Measurements from ENCODE around the gene LIN28A. TPM values are rescaled to one million over a fixed set of nuclear protein-coding genes. Genes with fewer than 3 reads are reported as not detected.
"Not testable (repeated sequence)": the region's sequence is repeated elsewhere in the genome, so short reads cannot be mapped to it uniquely, and the experiment has no call there.

LIN28A gene
- total RNA-seq, 1 donor from 2014 or later, result not detected

GRCh38 chr1:26378879-26379251, 31.8 kb upstream of the LIN28A start:
- no peak for DNase-seq (ENCODE audit: missing footprints)
- intact Hi-C loops (cut with DNase I), result no loop called here
- no peak for ATAC-seq

GRCh38 chr1:26384076-26384475, 26.5 kb upstream of the LIN28A start:
- ATAC-seq, result no peak
- no peak for DNase-seq (ENCODE audit: missing footprints)
- intact Hi-C loops (cut with DNase I), result no loop called here

GRCh38 chr1:26385063-26385462, 25.6 kb upstream of the LIN28A start:
- intact Hi-C loops (cut with DNase I); ATAC-seq; DNase-seq (ENCODE audit: missing footprints): not testable (repeated sequence)

GRCh38 chr1:26387447-26387846, 23.2 kb upstream of the LIN28A start:
- intact Hi-C loops (cut with DNase I), result no loop called here
- no peak for ATAC-seq
- no peak for DNase-seq (ENCODE audit: missing footprints)

DNA sequence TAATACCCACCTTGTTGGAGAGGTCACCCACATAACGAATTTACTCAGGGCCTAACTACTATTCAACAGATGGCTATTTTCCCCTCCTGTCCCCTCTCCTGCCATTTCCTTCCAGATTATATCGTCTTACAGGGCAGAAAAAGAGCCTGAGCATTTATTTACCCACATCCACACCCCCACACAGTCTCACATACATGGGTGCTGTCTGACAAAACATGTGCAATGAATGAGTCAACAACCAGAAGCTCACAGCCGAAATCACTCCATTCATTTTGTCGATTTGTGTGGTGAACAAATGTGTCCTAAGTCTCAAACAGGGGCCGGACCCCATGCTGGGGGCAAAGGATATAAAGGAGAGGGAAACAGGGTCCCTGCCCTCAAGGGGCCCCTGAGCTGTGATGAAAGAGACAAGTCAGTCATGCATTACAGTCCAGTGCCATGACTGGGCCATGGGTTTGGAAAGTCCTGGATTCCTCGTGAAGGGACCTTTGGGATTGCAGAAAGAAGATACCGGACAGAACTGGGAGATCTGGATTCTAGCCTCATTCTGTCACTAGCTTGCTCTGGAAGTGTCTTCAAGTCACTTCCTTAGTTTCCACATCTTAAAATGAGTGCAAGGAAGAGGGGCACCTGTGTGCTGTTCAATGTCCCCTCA, 21.7 kb upstream of the LIN28A start:
- DNase-seq (ENCODE audit: missing footprints) (no peak), ATAC-seq (no peak)
- intact Hi-C loops (cut with DNase I), result no loop called here

DNA sequence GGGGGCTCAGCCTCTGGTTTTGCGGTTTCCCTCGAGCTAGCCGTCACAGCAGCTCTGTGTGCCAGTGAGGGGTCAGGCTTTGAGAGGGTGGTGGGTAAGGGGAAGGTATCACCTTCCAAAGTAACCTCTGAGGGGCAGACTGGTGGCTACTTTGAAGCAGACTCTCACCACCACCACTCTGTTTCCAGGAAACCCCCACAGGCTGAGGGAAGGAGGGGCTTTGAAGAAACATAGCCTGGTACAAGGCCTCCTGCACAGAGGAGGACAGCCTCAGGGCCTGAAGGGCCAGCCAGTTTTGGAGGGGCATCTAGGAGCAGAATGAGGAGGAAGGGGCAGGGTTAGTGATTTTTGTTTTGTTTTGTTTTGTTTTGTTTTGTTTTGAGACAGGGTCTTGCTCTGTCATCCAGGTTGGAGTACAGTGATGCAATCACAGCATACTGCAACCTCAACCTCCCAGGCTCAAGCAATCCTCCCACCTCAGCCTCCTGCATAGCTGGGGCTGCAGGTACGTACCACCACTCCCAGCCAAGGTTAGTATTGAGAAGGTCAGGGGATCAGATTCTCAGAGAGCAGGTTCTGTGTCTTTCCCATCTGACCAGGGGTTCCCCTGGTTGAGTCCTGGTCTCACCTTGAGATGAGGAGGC, 20.9 kb upstream of the LIN28A start:
- ATAC-seq, result no peak
- intact Hi-C loops (cut with DNase I), result no loop called here
- no peak for DNase-seq (ENCODE audit: missing footprints)

- no peak for ATAC-seq
- intact Hi-C loops (cut with DNase I), result no loop called here
Measured at GRCh38 chr1:26391450-26391849, 19.2 kb upstream of the LIN28A start.

DNA sequence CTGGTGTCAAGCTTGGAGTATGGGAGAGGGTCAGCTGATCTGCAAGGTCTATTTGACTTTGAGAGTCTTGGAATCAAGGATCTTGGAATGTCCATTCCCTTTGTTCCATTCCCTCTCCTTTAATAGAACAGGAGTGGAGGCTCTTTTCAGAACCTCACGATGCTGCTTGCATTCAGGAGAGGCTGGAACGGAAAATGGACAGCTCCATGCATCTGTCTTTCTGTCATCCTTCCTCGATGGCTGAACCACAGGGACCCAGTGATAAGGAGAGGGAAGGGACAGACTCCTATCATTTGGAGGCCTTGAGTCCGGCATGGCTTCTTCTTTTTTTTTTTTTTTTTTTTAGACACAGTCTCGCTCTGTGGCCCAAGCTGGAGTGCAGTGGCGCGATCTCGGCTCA, 14.9 kb upstream of the LIN28A start:
- DNase-seq (ENCODE audit: missing footprints) (no peak), ATAC-seq (no peak)
- intact Hi-C loops (cut with DNase I), result no loop called here

More at GRCh38 chr1:26391450-26391849, 19.2 kb upstream of the LIN28A start:
- no peak for DNase-seq (ENCODE audit: missing footprints)

- DNase-seq (ENCODE audit: missing footprints) (no peak), ATAC-seq (no peak)
- intact Hi-C loops (cut with DNase I), result no loop called here
Measured at GRCh38 chr1:26399034-26399433, 11.6 kb upstream of the LIN28A start.

GRCh38 chr1:26401891-26402290, 8.7 kb upstream of the LIN28A start:
- DNase-seq (ENCODE audit: missing footprints) (no peak), ATAC-seq (no peak)
- intact Hi-C loops (cut with DNase I), result no loop called here

- DNase-seq (ENCODE audit: missing footprints), result no peak
- intact Hi-C loops (cut with DNase I), result no loop called here
Measured at GRCh38 chr1:26403656-26404055, 7.0 kb upstream of the LIN28A start.

DNA sequence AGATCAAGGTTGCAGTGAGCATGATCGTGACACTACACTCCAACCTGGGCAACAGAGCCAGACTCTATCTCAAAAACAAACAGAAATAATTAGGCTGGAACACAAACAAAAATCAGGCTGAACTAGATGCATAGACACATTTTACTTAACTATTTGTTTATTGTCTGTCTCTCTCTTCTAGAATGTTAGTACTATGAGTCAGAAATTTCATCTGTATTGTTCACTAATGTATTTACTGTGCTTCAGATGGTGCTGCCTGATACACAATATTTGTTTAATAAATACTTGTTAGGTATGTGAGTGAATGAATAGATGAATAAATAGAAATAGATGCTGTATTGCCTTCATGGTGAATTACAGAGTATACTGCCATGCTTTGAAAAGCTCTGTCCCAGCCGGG, 6.0 kb upstream of the LIN28A start:
- ATAC-seq (no peak), DNase-seq (ENCODE audit: missing footprints) (no peak)
- intact Hi-C loops (cut with DNase I), result no loop called here

More at GRCh38 chr1:26403656-26404055, 7.0 kb upstream of the LIN28A start:
- no peak for ATAC-seq

DNA sequence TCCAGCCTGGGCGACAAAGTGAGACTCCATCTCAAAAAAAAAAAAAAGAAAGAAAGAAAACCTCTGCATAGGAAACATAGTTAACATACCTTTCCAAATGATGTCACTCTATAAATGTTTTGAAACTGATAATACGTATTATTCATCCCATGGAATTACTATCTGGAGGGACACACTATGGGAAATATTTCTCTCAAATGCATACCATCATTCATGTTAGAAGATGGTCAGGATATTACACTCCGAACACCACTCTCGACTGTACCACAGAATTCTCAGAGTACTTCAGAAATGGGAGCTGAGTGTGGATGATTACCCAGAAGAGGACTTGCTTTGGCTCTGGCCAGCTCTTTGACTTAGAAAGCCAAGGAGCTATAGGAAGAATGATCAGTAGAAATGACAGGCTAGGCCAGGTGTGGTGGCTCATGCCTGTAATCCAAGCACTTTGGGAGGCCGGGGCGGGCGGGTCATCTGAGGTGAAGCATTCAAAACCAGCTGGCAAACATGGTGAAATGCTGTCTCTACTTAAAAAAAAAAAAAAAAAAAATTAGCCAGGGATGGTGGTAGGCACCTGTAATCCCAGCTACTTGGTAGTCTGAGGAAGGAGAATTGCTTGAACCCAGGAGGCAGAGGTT, 5.2 kb upstream of the LIN28A start:
- DNase-seq (ENCODE audit: missing footprints) (no peak), ATAC-seq (no peak)
- intact Hi-C loops (cut with DNase I), result no loop called here

DNA sequence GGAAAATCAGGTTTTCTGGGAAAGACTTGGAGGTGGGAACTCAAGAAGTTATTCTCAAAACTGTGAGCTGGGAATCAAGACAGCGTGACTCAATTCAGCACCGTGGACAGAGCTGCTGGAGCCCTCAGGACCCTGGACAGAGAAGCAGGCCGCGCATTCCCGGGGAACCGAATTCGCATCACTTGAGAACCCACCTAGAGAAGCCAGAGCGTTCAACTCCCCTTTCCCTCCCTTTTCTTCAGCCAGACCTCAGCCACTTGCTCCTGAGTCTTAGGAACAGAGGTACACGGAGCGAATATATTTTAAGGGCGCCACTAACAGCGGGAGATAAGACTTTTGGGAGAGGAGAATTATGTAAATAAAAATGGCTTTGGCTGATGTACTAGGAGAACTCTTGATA, 2.0 kb upstream of the LIN28A start:
- ATAC-seq (peak; percentile 85), DNase-seq (ENCODE audit: missing footprints) (peak; percentile 79)
- intact Hi-C loops (cut with DNase I), result no loop called here

GRCh38 chr1:26409191-26409807, 1.3 kb upstream of the LIN28A start:
- intact Hi-C loops (cut with DNase I), result no loop called here
- no peak for DNase-seq (ENCODE audit: missing footprints)
- ATAC-seq, result no peak

GRCh38 chr1:26411624-26412074, 1.0 kb downstream of the LIN28A start:
- no peak for ATAC-seq
- intact Hi-C loops (cut with DNase I), result no loop called here
- DNase-seq (ENCODE audit: missing footprints), result no peak

DNA sequence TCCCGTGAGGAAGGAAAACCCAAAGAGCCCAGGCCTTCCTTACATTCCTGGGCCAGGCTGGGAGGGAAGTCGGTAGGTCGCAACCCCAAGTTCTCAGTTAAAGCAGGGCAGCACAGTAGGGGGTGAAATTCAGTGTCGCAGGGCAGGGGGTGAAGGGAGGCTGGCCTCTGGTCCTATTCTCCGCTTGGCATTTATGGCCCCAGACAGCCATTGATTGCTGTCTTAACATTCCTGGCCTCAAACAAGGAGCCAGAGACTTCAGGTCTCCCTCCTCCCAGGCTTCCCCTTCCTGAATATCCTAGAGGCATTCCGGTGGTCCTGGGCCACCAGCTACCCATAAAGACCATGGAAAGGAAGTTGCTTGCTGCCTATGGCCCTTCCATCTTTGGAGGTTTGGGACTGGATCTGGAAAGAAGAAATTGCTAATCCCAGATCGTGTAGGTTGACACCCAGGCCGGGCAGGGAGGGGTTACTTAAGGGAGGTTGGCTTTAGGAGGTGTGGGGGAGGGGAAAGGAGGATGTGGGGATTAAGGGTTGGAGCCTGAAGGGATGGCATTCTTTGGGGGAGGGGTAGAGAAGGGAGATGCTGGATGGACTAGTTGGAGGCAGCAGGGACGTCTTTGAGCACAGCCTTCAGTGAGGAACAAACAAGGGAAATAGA, 1.7 kb downstream of the LIN28A start:
- DNase-seq (ENCODE audit: missing footprints) (no peak), ATAC-seq (no peak)
- intact Hi-C loops (cut with DNase I), result no loop called here

GRCh38 chr1:26413031-26413430, 2.4 kb downstream of the LIN28A start:
- intact Hi-C loops (cut with DNase I), result no loop called here
- DNase-seq (ENCODE audit: missing footprints) (no peak), ATAC-seq (no peak)

GRCh38 chr1:26417111-26417759, 6.6 kb downstream of the LIN28A start:
- DNase-seq (ENCODE audit: missing footprints), result peak; percentile 82
- peak; percentile 65 for ATAC-seq
- intact Hi-C loops (cut with DNase I), result no loop called here

Measured in Right ventricle myocardium inferior (tissue), 1 donor.